NT2/D1 (cell line): Measurements from ENCODE around the gene PCDHB8.
"Not testable (repeated sequence)": the region's sequence is repeated elsewhere in the genome, so short reads cannot be mapped to it uniquely, and the experiment has no call there.

Experiments used
- SUZ12 ChIP-seq: IDR thresholded peaks from 2 replicates; pipeline ENCODE4 v1.6.1; 2011; ENCODE audit not compliant: insufficient read length, insufficient read depth; ENCODE audit errors: extremely low read depth
- YY1 ChIP-seq: IDR thresholded peaks from 2 replicates; pipeline ENCODE4 v1.6.1; 2011; ENCODE audit not compliant: insufficient read length, insufficient read depth
- ZNF274 ChIP-seq: IDR thresholded peaks from 2 replicates; pipeline ENCODE4 v1.6.1; 2011; ENCODE audit warnings: mild to moderate bottlenecking, low read depth, low read length

DNA sequence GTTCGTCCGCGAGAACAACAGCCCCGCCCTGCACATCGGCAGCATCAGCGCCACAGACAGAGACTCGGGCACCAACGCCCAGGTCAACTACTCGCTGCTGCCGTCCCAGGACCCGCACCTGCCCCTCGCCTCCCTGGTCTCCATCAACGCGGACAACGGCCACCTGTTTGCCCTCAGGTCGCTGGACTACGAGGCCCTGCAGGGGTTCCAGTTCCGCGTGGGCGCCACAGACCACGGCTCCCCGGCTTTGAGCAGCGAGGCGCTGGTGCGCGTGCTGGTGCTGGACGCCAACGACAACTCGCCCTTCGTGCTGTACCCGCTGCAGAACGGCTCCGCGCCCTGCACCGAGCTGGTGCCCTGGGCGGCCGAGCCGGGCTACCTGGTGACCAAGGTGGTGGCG, 32.7 kb downstream of the PCDHB8 start:
- TF ChIP-seq ZNF274, SUZ12, YY1: not testable (repeated sequence)
